BJ (cell line): ENCODE data around the gene RPL37A. TPM values are rescaled to one million over a fixed set of nuclear protein-coding genes. Genes with fewer than 3 reads are reported as not detected.

Experiments
- CTCF ChIA-PET: fragments of 350-600 bp; formaldehyde crosslinking; extraction: SDS; loops from one replicate; lab custom pipeline; 2021; ENCODE audit warnings: antibody characterized with exemption, inconsistent platforms; lab: Yijun Ruan, JAX
- POLR2A ChIA-PET: fragments of 300-600 bp; sonication (Branson Sonifier 250); formaldehyde crosslinking; extraction: SDS; loops from one replicate; lab custom pipeline; 2021; ENCODE audit warnings: antibody characterized with exemption; lab: Charles Lee
- DNase-seq: peaks from one replicate; pipeline ENCODE4 v3.0.0-alpha.2; 2011; ENCODE audit warnings: low read depth
- H3K27me3 ChIP-seq: 2 replicates; pipeline ENCODE4 v1.6.0; 2011; ENCODE audit warnings: low read length; ENCODE audit not compliant: control insufficient read depth, insufficient read depth
- H3K36me3 ChIP-seq: 2 replicates; pipeline ENCODE4 v1.5.1; 2011; ENCODE audit warnings: low read length; ENCODE audit not compliant: control insufficient read depth, insufficient read depth
- H3K4me3 ChIP-seq: 2 replicates; pipeline ENCODE4 v1.5.1; 2011; ENCODE audit warnings: low read depth, mild to moderate bottlenecking, control low read depth, low read length
- CTCF ChIP-seq: IDR thresholded peaks from 2 replicates; pipeline ENCODE4 v1.5.1; 2011; ENCODE audit warnings: low read depth, mild to moderate bottlenecking, control low read depth, inconsistent platforms, low read length, moderate library complexity; ENCODE audit not compliant: insufficient read depth
- polyA minus RNA-seq: library from RNA; depleted of rRNA, polyadenylated mRNA; stranded (reverse); fragments of >200 nt; gene quantifications from 2 replicates; pipeline ENCODE4 v1.2.3, GENCODE V29; 2011; rRNA and poly(A)+ RNA removed
- polyA plus RNA-seq: library from polyadenylated mRNA; depleted of rRNA; stranded (reverse); fragments of >200 nt; gene quantifications from 2 replicates; pipeline ENCODE4 v1.2.3, GENCODE V29; 2011; rRNA removed

Gene RPL37A
- polyA plus RNA-seq, result 4,924 and 5,113 TPM in 2 replicates
- 586 and 746 TPM in 2 replicates for polyA minus RNA-seq

GRCh38 chr2:216498379-216499352 is at the start of gene RPL37A:
Gene RPL37A, plus strand, starts transcription at chr2:216498844. Its CDS starts 31 bp downstream, at chr2:216498875.
- DNase-seq, result peak; percentile 79
- Histone ChIP-seq H3K4me3 (peak within 1 kb of the TSS; percentile 80), H3K27me3 (no peaks in the 10 kb centered on the region), H3K36me3 (peaks cover 18% of the 10 kb centered on the region)
- ChIA-PET POLR2A (interaction anchor here (0.6 to 1.0 kb wide), 3 partner anchors 8 to 357 kb away, joined by 3 to 5 read pairs (median 3); no protein-coding TSS in a partner anchor), CTCF (interaction anchor here (0.7 to 0.8 kb wide), 2 partner anchors 18 to 168 kb away, joined by 3 read pairs; no protein-coding TSS in a partner anchor)
- TF ChIP-seq CTCF, result no peak

- TF ChIP-seq CTCF, result no peak
- H3K36me3 ChIP-seq, result peaks cover 16% of the 10 kb centered on the region
- DNase-seq, result no peak
- H3K27me3 ChIP-seq, result no peaks in the 10 kb centered on the region
- POLR2A ChIA-PET, result no interaction called here
- CTCF ChIA-PET, result interaction anchor here (1.0 kb wide), 1 partner anchor 41 kb away, joined by 3 read pairs; no protein-coding TSS in a partner anchor
- H3K4me3 ChIP-seq, result no peak overlapping the region
Measured at GRCh38 chr2:216450346-216450745, 48.3 kb upstream of the RPL37A start.

GRCh38 chr2:216450784-216451183 is 47.9 kb upstream of the RPL37A start:
- TF ChIP-seq CTCF, result no peak
- Histone ChIP-seq H3K36me3 (peaks cover 16% of the 10 kb centered on the region), H3K27me3 (no peaks in the 10 kb centered on the region), H3K4me3 (no peak overlapping the region)
- ChIA-PET CTCF (interaction anchor here (1.0 kb wide), 1 partner anchor 40 kb away, joined by 3 read pairs; no protein-coding TSS in a partner anchor), POLR2A (no interaction called here)
- DNase-seq, result no peak

- no peak for TF ChIP-seq CTCF
- CTCF ChIA-PET, result interaction anchor here (1.4 kb wide), 1 partner anchor 29 kb away, joined by 3 read pairs; no protein-coding TSS in a partner anchor
- peaks cover 6% of the 10 kb centered on the region for H3K36me3 ChIP-seq
- no peak for DNase-seq
- no peak overlapping the region for H3K4me3 ChIP-seq
- H3K27me3 ChIP-seq, result no peaks in the 10 kb centered on the region
- POLR2A ChIA-PET, result interaction anchor here (0.6 kb wide), 1 partner anchor 20 kb away, joined by 3 read pairs; no protein-coding TSS in a partner anchor
Measured at GRCh38 chr2:216453955-216454614, 44.6 kb upstream of the RPL37A start.
